ENCODE data around the gene MEIS2.

MEIS2 gene

GRCh38 chr15:37100109-37100965 lies at the start of gene MEIS2:
TSS of gene MEIS2 (minus strand) at chr15:37100549. CDS start at chr15:37099466, 1,083 bp downstream.
- DNase-seq (ENCODE audit: low spot score): peak; percentile 94

DNA sequence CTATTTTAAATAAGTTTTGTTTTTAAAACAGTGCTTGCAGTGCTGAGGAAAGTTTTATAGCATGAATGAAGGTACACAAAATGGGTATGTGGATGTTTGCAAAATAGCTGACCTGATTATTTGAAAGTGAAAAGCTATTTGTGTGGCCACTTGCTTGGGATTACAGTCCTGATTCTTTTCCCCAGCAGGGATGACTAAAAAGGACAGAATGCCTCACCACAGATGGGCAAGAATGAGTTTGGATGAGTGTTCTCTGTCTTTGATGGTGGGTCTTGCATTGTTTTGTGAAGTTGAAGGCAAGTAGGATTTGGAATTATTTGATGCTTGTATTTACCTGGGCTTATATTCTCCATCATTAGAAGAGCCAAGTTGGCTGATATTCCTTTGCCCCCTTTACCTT lies 48.8 kb upstream of the MEIS2 start:
- no peak for DNase-seq (ENCODE audit: low spot score)

DNA sequence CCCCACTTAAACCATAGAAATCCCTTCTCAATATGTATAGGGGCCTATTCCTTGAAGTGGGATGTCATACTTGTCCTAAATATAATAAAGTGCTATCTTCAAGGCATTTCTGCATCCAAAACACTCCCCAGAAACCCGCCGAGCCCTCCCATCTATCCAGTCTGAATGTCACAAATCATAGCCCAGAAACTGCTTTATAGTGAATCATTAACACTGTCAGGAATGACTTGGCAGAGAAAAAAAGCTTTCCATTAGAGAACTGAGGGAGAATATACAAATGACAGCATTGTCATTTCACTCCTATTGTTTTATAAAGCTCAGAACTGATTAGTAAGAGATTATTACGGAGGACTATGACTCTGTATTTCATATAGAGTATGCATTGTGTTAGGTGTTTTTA lies 48.4 kb upstream of the MEIS2 start:
- no peak for DNase-seq (ENCODE audit: low spot score)

DNA sequence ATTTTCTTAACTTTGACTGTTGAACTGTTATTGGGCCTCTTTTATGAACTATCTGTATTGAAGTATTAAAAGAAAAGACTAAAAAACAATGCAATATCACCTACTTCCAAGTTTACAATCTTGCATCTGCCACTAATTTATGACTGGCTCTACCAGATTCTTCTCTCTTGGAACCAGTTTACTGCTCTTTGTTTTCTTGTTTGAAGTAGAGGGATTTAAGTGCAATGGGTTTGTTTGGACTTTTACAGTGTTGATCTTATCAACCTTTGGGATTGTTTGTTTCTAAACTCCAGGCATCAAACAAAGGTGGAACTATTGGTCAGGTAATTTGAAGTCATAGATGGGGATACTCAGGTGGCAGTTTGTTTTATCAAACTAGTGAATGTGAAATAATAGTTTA lies 43.0 kb upstream of the MEIS2 start:
- DNase-seq (ENCODE audit: low spot score): no peak

GRCh38 chr15:37142371-37142770 lies 42.0 kb upstream of the MEIS2 start:
- peak; percentile 68 for DNase-seq (ENCODE audit: low spot score)

DNA sequence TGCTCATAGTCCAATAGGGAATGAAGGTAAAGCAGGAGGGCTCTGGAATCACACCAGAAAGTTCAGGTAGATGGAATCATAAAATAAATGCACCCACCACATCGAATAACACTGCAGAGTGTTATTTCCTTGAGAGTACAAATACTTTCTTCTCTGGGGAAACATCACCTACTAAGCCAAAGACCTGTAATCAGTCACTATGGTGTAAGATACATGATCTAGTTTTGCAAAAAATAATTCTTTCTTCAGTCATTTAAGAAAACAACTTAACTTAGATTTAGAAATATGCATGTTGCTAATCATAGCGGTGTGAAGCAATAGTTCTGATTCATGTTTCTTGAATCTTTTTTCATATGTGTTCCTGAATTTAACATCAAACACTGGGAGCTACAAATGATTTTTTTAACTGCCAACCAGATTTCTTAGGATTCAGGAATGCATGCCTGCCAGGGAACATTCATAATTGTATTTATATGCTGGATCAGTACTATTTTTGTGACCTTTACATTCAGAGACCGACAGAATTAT lies 40.2 kb upstream of the MEIS2 start:
- DNase-seq (ENCODE audit: low spot score): no peak

DNA sequence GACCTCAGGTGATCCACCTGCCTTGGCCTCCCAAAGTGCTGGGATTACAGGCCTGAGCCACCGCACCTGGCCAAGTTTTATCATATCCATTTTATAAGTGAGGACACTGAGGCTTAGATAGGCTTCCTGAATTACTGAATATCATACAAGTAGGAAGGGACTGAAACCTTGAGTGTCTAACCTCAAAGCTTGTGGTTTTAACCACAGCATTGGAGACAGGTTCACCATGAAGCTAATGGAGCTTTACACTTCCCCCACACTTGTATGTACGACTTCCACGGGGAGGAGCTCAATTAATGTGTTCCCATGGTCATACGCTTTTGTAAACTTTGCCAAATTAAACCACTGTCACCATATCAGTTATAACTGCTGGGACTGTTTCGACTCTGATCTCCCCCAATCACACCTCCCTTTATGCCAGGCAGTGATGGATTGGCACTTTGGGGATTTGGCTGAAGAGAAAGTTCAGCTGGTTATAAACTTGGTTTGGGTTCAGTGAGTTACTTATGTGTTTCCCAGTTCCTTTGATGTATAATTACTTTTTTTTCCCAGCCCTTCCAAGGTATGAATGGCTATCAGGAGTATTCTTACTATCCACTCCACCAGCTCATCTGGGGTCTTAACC lies 38.4 kb upstream of the MEIS2 start:
- DNase-seq (ENCODE audit: low spot score): no peak

- DNase-seq (ENCODE audit: low spot score): no peak
Observed at GRCh38 chr15:37137221-37137620, 36.9 kb upstream of the MEIS2 start.

GRCh38 chr15:37136666-37137065 lies 36.3 kb upstream of the MEIS2 start:
- no peak for DNase-seq (ENCODE audit: low spot score)

GRCh38 chr15:37135225-37135624 lies 34.9 kb upstream of the MEIS2 start:
- DNase-seq (ENCODE audit: low spot score): no peak

GRCh38 chr15:37134699-37135131 lies 34.4 kb upstream of the MEIS2 start:
- DNase-seq (ENCODE audit: low spot score): no peak

- DNase-seq (ENCODE audit: low spot score): no peak
Observed at GRCh38 chr15:37134244-37134643, 33.9 kb upstream of the MEIS2 start.

DNA sequence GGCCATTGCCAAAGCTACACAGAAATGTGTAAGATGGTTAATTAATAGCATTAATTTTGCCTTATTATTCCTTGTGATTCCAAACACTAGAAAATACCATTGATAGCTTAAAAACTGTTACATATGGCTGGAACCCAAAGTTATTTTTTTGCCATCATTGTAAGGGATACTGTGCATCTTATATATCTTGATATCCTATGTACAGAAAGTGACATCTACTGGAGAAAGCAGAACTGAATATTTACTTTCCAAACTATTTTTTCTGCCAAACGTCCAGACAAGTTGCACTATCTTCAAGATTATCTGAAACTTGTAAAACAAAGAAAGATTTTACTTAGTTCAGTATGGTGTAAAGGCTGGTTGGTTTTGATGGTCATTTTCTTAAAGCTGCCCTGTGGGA lies 33.3 kb upstream of the MEIS2 start:
- DNase-seq (ENCODE audit: low spot score): no peak

GRCh38 chr15:37132826-37133417 lies 32.6 kb upstream of the MEIS2 start:
- no peak for DNase-seq (ENCODE audit: low spot score)

GRCh38 chr15:37131621-37132020 lies 31.3 kb upstream of the MEIS2 start:
- no peak for DNase-seq (ENCODE audit: low spot score)

DNA sequence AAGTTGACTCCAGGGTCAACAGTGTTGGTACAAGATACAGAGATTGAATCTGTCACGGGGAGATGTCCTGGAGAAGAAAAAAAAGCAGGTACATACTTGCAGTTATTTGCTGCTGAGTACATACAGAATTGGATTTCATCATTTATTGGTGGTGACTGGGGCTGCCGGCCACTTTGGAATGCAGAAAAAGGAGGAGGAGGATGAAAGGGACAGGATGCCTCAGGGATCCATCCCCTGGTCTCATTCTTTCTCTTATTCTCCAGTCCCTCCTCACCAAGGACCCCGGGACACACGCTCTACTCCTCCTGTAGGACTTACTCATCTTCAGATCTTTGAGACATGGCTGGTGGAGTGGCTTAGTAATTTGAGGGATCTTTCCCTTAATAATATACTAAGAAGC lies 30.0 kb upstream of the MEIS2 start:
- DNase-seq (ENCODE audit: low spot score): no peak

DNA sequence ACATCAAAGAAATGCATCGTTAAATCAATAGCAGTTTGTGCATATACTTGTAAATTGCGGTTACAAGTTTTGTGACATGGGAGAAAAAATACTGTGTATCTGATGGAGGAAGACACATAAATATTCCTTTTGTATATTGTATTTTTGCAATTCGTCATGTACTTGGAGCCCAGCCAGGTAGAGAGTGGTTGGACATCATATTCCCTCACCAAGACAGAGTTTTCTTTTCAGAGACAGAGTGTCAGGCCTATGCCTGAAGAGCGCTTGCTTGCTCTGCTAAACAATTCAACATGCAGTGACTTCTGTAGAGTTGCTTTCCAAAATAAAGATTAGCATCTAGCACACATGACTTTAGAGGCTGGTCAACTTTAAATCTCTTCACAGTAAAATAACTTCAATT lies 24.8 kb upstream of the MEIS2 start:
- DNase-seq (ENCODE audit: low spot score): no peak

- DNase-seq (ENCODE audit: low spot score): no peak
Observed at GRCh38 chr15:37124331-37124730, 24.0 kb upstream of the MEIS2 start.

DNA sequence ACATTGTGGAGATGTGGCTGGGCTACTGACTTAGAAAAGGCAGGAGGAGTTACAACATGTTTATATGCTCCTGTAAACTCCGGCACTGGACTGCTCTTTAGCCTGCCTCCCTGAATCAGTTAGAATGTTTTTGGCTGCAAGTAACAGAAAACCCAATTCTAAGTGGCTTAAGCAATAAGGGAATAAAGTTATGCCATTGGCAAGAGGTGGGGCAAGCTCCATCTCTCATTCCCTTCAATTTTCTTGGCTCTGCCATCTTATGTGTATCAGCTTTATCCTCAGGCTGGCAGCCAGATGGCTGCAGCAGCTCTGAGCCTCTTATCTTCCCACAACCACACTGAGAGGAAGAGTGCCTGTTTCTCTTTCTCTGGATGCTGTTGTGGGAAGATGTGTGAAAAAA lies 22.4 kb upstream of the MEIS2 start:
- DNase-seq (ENCODE audit: low spot score): no peak

DNA sequence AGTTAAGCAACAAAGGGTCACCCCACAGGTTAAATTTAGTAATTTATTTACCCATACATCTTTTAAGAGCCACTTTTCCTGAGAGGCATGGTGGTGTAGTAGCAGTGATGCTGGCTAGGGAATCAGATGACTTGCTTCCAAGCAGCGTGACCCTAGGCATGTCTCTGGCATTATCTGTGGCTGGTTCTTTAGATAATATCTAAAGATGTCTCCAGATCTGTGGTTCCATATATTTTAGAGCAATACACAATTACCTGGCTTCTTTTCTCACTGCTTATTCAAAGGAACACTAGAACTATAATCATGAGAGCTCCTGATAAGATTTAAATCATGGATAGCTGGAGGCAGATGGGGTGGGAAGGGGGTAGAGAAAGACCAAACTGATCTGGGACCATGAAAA lies 21.1 kb upstream of the MEIS2 start:
- no peak for DNase-seq (ENCODE audit: low spot score)

- DNase-seq (ENCODE audit: low spot score): no peak
Observed at GRCh38 chr15:37117030-37117429, 16.7 kb upstream of the MEIS2 start.

GRCh38 chr15:37115538-37115937 lies 15.2 kb upstream of the MEIS2 start:
- no peak for DNase-seq (ENCODE audit: low spot score)

Measured in putamen (tissue), 1 donor.